Brain microvascular endothelial cell (primary cell): Measurements from ENCODE around the gene TRAPPC6A.

ENCODE experiments used
- DNase-seq: peaks from one replicate; pipeline ENCODE4 v3.0.0-alpha.2; 2020
- H3K27ac ChIP-seq: fragments of 250-450 bp; sonication (Bioruptor Pico); 2 replicates; pipeline ENCODE4 v1.5.1; 2020; ENCODE audit warnings: mild to moderate bottlenecking, moderate library complexity
- H3K27me3 ChIP-seq: fragments of 250-450 bp; sonication (Bioruptor Pico); replicated peaks from 2 replicates; pipeline ENCODE4 v1.5.1; 2020; ENCODE audit warnings: mild to moderate bottlenecking
- H3K36me3 ChIP-seq: fragments of 250-450 bp; sonication (Bioruptor Pico); replicated peaks from 2 replicates; pipeline ENCODE4 v1.5.1; 2020; ENCODE audit warnings: mild to moderate bottlenecking
- H3K4me3 ChIP-seq: 2 replicates; pipeline ENCODE4 v1.5.1; 2011; ENCODE audit warnings: low read depth, mild to moderate bottlenecking, control low read depth, low read length, moderate library complexity
- in situ Hi-C: cut with HindIII; loops from 2 replicates; pipeline ENCODE4 v1.10.0; 2017; ENCODE audit warnings: low sequenced_read_pairs, low pct_ligation_motif_present
- TF ChIP-seq, protein P1 (sequence below): IDR thresholded peaks from 2 replicates; pipeline ENCODE4 v1.5.1; 2011; ENCODE audit warnings: low read depth, mild to moderate bottlenecking, moderate library complexity, low read length, control low read depth, inconsistent platforms; ENCODE audit errors: missing control alignments

TRAPPC6A gene

DNA sequence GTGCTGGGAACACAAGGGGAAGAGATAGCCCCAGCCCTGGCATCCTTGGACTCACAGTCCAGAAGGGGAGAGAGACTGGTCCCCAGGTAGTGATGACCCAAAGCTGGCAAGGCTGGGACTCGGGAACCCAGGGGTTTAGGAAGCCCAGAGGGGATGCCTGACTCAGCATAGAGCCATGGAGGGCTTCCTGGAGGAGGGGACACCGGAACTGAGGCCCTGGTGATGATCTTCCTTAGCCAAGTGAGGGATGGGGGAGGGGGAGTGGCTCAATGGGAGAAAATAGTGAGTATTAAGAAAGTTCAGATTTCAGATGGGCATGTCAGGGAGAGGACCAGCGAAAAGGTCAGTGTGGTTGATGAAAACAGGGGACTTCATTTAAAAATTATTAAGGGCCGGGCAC, 40.4 kb upstream of the TRAPPC6A start:
- in situ Hi-C loops, result no loop called here
- Histone ChIP-seq H3K27me3 (peaks cover 23% of the 10 kb centered on the region), H3K4me3 (no peak overlapping the region), H3K27ac (no peak overlapping the region), H3K36me3 (no peaks in the 10 kb centered on the region)
- no peak for DNase-seq
- TF ChIP-seq, protein P1, sequence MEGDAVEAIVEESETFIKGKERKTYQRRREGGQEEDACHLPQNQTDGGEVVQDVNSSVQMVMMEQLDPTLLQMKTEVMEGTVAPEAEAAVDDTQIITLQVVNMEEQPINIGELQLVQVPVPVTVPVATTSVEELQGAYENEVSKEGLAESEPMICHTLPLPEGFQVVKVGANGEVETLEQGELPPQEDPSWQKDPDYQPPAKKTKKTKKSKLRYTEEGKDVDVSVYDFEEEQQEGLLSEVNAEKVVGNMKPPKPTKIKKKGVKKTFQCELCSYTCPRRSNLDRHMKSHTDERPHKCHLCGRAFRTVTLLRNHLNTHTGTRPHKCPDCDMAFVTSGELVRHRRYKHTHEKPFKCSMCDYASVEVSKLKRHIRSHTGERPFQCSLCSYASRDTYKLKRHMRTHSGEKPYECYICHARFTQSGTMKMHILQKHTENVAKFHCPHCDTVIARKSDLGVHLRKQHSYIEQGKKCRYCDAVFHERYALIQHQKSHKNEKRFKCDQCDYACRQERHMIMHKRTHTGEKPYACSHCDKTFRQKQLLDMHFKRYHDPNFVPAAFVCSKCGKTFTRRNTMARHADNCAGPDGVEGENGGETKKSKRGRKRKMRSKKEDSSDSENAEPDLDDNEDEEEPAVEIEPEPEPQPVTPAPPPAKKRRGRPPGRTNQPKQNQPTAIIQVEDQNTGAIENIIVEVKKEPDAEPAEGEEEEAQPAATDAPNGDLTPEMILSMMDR, result no peak

DNA sequence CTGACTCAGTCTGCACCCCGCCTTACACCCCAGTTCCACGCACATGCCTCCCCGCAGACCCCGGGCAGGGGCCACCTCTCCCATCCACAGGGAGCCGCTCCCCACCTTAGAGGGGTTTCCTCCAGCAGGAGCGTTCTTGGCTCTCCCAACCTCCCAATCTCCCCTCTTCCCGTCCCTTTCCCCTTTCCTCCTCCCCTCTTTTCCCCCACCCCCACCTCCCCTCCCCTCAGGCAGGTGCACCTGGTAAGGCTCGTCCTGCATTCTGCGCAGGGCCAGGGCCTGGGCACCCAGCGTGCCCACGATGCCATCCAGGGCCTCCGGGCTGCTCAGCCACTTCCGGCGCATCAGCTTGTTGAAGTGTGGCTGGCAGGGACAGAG, 39.9 kb upstream of the TRAPPC6A start:
- H3K27me3 ChIP-seq, result peaks cover 23% of the 10 kb centered on the region
- in situ Hi-C loops, result no loop called here
- TF ChIP-seq, protein P1, result no peak
- H3K36me3 ChIP-seq, result no peaks in the 10 kb centered on the region
- no peak for DNase-seq
- no peak overlapping the region for H3K27ac ChIP-seq
- no peak overlapping the region for H3K4me3 ChIP-seq

DNA sequence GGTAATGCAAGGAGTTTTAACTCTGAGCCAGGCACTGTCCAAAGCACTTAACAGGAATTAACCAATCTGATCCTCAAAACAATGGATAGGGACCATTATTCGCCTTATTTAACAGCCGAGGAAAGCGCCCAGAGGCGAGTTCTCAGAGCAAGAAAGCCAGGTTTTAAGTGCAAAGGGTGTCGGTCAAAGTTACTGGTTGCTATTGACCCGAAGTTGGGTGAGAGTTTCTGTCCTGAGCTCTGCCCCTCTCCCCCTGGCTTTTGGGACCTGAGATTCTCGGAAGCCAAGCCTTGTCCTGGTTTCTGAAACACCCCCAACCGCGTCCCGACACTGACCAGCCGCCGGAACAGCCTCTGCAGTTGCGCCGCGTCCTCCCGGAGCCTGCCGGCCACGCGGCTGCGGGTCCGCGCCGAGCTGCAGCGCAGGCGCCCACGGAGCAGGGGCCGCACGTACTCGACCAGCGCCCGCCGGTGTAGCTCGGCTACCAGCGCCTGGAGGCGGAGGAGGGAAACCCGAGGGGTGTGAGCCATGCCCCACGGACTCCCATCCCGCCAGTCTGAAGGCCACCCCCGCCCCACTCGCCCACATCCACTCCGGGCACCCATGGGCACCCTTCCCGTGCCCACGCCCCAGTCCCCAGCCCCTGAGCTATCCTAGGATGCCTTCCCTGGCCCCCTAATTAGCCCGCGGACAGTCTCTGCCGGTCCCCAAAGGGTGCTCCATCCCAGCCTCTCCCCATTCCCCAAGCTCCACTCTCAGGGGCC, 39.3 kb upstream of the TRAPPC6A start:
- no peak overlapping the region for H3K27ac ChIP-seq
- TF ChIP-seq, protein P1, result no peak
- no peak overlapping the region for H3K4me3 ChIP-seq
- no peak for DNase-seq
- H3K27me3 ChIP-seq, result peaks cover 23% of the 10 kb centered on the region
- in situ Hi-C loops, result no loop called here
- no peaks in the 10 kb centered on the region for H3K36me3 ChIP-seq

DNA sequence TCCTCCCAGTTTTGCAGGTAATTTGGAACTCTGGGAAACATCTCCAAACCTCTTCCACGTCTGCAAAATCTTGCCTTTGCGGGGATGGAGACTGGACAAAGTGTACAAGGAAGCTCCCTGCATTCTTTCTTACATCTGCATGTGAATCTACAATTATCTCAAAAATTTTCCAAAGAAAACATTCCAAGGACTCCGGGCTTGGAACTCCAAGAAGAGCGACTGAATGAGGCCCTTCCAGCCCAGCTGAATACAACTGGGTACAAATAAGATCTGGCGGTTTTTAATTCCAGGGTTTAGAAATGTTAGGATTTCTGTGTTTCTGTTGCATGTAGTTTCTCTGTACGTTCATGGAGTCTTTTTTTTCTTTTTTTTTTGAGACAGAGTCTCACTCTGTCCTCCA, 38.6 kb upstream of the TRAPPC6A start:
- Histone ChIP-seq H3K36me3 (no peaks in the 10 kb centered on the region), H3K27ac (no peak overlapping the region), H3K27me3 (peaks cover 23% of the 10 kb centered on the region), H3K4me3 (no peak overlapping the region)
- DNase-seq, result no peak
- TF ChIP-seq, protein P1, result no peak
- in situ Hi-C loops, result no loop called here

DNA sequence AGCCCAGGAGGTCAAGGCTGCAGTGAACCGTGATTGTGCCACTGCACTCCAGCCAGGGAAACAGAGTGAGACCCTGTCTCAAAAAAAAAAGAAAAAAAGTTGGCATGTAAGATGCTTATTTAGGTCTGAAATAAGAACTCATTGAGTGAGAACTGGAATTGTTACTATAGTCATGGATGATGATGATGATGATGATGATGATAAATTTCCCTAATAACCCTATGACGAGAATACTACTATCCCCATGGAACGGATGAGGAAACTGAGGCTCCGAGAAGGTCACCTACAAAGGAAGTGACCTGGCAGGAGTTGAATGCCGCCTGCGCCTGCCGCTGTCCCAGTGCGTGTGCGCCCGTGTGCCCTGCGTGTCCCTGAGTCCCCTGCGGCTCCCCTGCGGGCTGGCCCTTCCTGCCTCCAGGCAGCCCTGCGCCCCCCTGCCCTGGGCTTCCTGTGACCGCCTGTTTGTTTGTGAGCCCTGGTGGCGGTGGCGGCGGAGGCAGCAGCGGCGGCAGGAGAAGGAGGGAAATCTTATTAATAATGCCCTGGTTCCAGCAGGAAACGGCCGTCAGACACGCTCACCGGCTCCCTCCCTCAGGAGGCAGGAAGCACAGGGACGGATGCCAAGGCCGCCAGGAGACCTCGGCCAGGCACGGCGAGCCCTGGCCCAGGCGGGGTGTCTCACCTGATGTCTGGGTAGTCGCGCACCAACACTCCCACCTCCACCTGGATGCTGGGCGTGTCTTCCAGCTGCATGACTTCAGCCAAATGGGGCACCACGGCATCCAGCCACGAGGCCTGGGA, 37.6 kb upstream of the TRAPPC6A start:
- DNase-seq, result no peak
- no peaks in the 10 kb centered on the region for H3K36me3 ChIP-seq
- TF ChIP-seq, protein P1, result no peak
- in situ Hi-C loops, result no loop called here
- H3K4me3 ChIP-seq, result no peak overlapping the region
- H3K27me3 ChIP-seq, result peaks cover 23% of the 10 kb centered on the region
- no peak overlapping the region for H3K27ac ChIP-seq
